CD14-positive monocyte (primary cell): ENCODE measurements around the gene RAPGEF1. TPM values are rescaled to one million over a fixed set of nuclear protein-coding genes. Genes with fewer than 3 reads are reported as not detected.

Source experiments
- DNase-seq, 3 donors: peaks; one replicate each; pipeline ENCODE4 v3.0.0-alpha.2; 2011 to 2022
- H2AFZ ChIP-seq: 2 replicates; pipeline ENCODE4 v1.6.0; 2012; ENCODE audit warnings: mild to moderate bottlenecking, low read depth, low read length, inconsistent platforms; ENCODE audit not compliant: insufficient read depth, poor library complexity, severe bottlenecking
- H3K27ac ChIP-seq, 2 donors: 1 replicate in 1 of 2; 2 replicates in 1 of 2; pipeline ENCODE4 v1.5.1; 2012 to 2013; ENCODE audit warnings: low read length in 2 of 2, control low read depth in 1 of 2, inconsistent platforms in 1 of 2, low read depth in 1 of 2, mild to moderate bottlenecking in 1 of 2
- H3K27me3 ChIP-seq, 2 donors: one replicate each; pipeline versions ENCODE4 v1.6.0 to v1.6.1; 2011 to 2013; ENCODE audit warnings: low read length in 2 of 2; ENCODE audit not compliant: control insufficient read depth in 2 of 2, insufficient read depth in 2 of 2
- H3K36me3 ChIP-seq, 2 donors: replicated peaks in 1 of 2; 1 replicate in 1 of 2; 2 replicates in 1 of 2; pipeline versions ENCODE4 v1.5.1 to v1.6.1; 2012 to 2013; ENCODE audit warnings: low read length in 2 of 2, control low read depth in 1 of 2, inconsistent platforms in 1 of 2, mild to moderate bottlenecking in 1 of 2; ENCODE audit not compliant: insufficient read depth in 2 of 2, control insufficient read depth in 1 of 2
- H3K4me1 ChIP-seq, 2 donors: 1 replicate in 1 of 2; 2 replicates in 1 of 2; pipeline versions ENCODE4 v1.5.1 to v1.6.1; 2012 to 2013; ENCODE audit warnings: low read length in 2 of 2, control low read depth in 1 of 2, inconsistent platforms in 1 of 2, mild to moderate bottlenecking in 1 of 2, moderate library complexity in 1 of 2; ENCODE audit not compliant: insufficient read depth in 2 of 2, control insufficient read depth in 1 of 2
- H3K4me2 ChIP-seq: replicated peaks from 2 replicates; pipeline ENCODE3; 2012; ENCODE audit warnings: low read length, moderate library complexity, mild to moderate bottlenecking; ENCODE audit not compliant: poor library complexity, severe bottlenecking; ENCODE audit errors: extremely low read depth
- H3K4me3 ChIP-seq, 3 experiments: fragments of 200-600 bp in 1 of 3; sonication (generic) in 1 of 3; replicated peaks in 1 of 3; 1 replicate in 2 of 3; 2 replicates in 1 of 3; pipeline ENCODE4 v1.5.1; 2011 to 2013; ENCODE audit warnings: low read length in 3 of 3, mild to moderate bottlenecking in 3 of 3, control low read depth in 2 of 3, low read depth in 2 of 3, inconsistent platforms in 1 of 3, moderate library complexity in 1 of 3
- H3K79me2 ChIP-seq: 2 replicates; pipeline ENCODE4 v1.6.0; 2012; ENCODE audit warnings: mild to moderate bottlenecking, control low read depth, inconsistent platforms, low read length, moderate library complexity; ENCODE audit not compliant: insufficient read depth
- H3K9ac ChIP-seq: 2 replicates; pipeline ENCODE4 v1.6.0; 2017; ENCODE audit warnings: low read length, mild to moderate bottlenecking; ENCODE audit not compliant: insufficient read depth, poor library complexity, severe bottlenecking
- H3K9me3 ChIP-seq, 2 donors: replicated peaks in 1 of 2; 1 replicate in 1 of 2; 2 replicates in 1 of 2; pipeline versions ENCODE4 v1.5.1 to v1.6.1; 2012 to 2013; ENCODE audit warnings: low read length in 2 of 2, control low read depth in 1 of 2; ENCODE audit not compliant: control insufficient read depth in 1 of 2, insufficient read depth in 1 of 2
- H4K20me1 ChIP-seq: 2 replicates; pipeline ENCODE4 v1.6.0; 2012; ENCODE audit warnings: mild to moderate bottlenecking, low read length, control low read depth, moderate library complexity; ENCODE audit not compliant: insufficient read depth
- H3K27ac Mint-ChIP-seq, 7 donors: one replicate each; pipeline ENCODE4 v1.8.0; 2020; ENCODE audit warnings: mild to moderate bottlenecking in 7 of 7, mixed read lengths in 7 of 7, moderate library complexity in 6 of 7, inconsistent platforms in 2 of 7
- H3K27me3 Mint-ChIP-seq, 3 donors: one replicate each; pipeline ENCODE4 v1.8.0; 2021 to 2022; ENCODE audit warnings: low read depth in 3 of 3, mild to moderate bottlenecking in 3 of 3, mixed read lengths in 3 of 3, moderate library complexity in 3 of 3, inconsistent platforms in 1 of 3
- H3K36me3 Mint-ChIP-seq, 2 donors: one replicate each; pipeline ENCODE4 v1.8.0; 2020; ENCODE audit warnings: mixed read lengths in 2 of 2, inconsistent platforms in 1 of 2, mild to moderate bottlenecking in 1 of 2
- H3K4me1 Mint-ChIP-seq: one replicate; pipeline ENCODE4 v1.8.0; 2020; ENCODE audit warnings: mild to moderate bottlenecking, mixed read lengths
- H3K4me3 Mint-ChIP-seq, 2 donors: one replicate each; pipeline ENCODE4 v1.8.0; 2020; ENCODE audit warnings: mild to moderate bottlenecking in 2 of 2, mixed read lengths in 2 of 2, moderate library complexity in 1 of 2
- H3K9me3 Mint-ChIP-seq, 7 donors: one replicate each; pipeline ENCODE4 v1.8.0; 2020 to 2022; ENCODE audit warnings: mixed read lengths in 7 of 7, mild to moderate bottlenecking in 6 of 7, moderate library complexity in 6 of 7, inconsistent platforms in 2 of 7
- WGBS: methylation state at CpG from one replicate; pipeline ENCODE4 v1.1.5; 2013; ENCODE audit warnings: missing lambda C conversion rate; ENCODE audit not compliant: insufficient coverage; 5-methylcytosine and 5-hydroxymethylcytosine counted together
- intact Hi-C, 2 donors: fragments of 100-400 bp; cut with micrococcal nuclease; formaldehyde crosslinking; loops; one replicate each; pipeline versions ENCODE4 v1.15.0 to v1.15.1; 2023
- polyA plus RNA-seq, 3 donors: library from polyadenylated mRNA; depleted of rRNA in 1 of 3; unstranded in 2 of 3; stranded (reverse) in 1 of 3; fragments of 300-500 nt in 2 of 3; fragments of >200 nt in 1 of 3; fragmentation: Illumina TruSeq in 2 of 3; gene quantifications; 1 replicate in 2 of 3; 2 replicates in 1 of 3; pipeline ENCODE4 v1.2.3, GENCODE V29; 2012 to 2021
- TF ChIP-seq, protein P1 (sequence below): fragments of 200-600 bp; IDR thresholded peaks from one replicate; pipeline ENCODE4 v1.8.0; 2022; ENCODE audit warnings: antibody characterized with exemption, mild to moderate bottlenecking

RAPGEF1 gene
- polyA plus RNA-seq, 3 donors: 1.7 to 71.7 (median 3.0) TPM

DNA sequence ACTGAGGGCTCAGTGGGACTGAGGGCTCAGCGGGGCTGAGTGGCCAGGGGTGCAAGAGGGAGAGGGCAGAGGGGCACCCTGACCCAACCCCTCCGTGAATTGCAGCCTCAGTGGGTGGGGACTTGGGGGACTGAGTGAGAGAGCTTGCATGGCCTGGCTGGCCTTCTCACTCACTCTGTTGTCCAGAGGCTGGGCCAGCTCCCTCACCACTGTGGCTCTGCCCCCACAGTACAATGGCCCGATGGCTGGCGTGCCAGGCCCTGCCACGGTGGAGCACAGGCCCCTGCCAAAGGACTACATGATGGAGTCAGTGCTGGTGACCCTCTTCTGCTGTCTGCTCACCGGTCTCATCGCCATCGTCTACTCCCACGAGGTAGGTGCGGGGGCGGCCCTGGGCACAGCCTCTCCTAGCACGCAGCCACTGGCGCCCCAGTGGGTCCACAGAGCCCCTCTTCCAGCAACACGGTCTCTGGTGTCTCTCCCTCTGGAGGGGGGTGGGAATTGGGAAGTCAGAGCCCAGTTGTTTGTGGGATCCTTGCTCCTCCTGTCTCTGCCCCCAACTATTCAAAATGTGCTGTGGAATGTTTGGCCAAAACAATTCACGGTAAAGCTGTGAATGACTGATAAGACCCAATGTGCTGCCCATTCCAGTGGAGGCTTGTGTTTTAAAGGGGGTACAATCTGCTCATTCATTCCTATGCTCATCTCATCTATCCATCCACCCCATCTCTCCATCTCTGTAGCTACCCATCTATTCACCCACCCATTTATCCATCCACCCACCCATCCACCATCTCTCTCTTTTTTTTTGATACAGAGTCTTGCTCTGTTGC lies 183.8 kb downstream of the RAPGEF1 start:
- peak overlapping the region in 2 of 7 donors; percentile 9 to 20 for H3K27ac Mint-ChIP-seq
- TF ChIP-seq, protein P1, sequence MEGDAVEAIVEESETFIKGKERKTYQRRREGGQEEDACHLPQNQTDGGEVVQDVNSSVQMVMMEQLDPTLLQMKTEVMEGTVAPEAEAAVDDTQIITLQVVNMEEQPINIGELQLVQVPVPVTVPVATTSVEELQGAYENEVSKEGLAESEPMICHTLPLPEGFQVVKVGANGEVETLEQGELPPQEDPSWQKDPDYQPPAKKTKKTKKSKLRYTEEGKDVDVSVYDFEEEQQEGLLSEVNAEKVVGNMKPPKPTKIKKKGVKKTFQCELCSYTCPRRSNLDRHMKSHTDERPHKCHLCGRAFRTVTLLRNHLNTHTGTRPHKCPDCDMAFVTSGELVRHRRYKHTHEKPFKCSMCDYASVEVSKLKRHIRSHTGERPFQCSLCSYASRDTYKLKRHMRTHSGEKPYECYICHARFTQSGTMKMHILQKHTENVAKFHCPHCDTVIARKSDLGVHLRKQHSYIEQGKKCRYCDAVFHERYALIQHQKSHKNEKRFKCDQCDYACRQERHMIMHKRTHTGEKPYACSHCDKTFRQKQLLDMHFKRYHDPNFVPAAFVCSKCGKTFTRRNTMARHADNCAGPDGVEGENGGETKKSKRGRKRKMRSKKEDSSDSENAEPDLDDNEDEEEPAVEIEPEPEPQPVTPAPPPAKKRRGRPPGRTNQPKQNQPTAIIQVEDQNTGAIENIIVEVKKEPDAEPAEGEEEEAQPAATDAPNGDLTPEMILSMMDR: no peak
- Histone ChIP-seq H3K9me3 (peaks cover 0 to 9% of the 10 kb centered on the region in 2 donors), H4K20me1 (no peaks in the 10 kb centered on the region), H3K27ac (no peak overlapping the region), H3K36me3 (no peaks in the 10 kb centered on the region), H3K79me2 (no peaks in the 10 kb centered on the region), H3K4me3 (no peak overlapping the region), H3K27me3 (peaks cover 11 to 34% of the 10 kb centered on the region in 2 donors), H2AFZ (no peak overlapping the region), H3K4me2 (no peak overlapping the region), H3K4me1 (no peaks in the 10 kb centered on the region), H3K9ac (no peak overlapping the region)
- intact Hi-C loops: no loop called here
- H3K4me3 Mint-ChIP-seq: peak overlapping the region in 1 of 2 donors; percentile 80
- peaks cover 36 to 46% (median 44%) of the 10 kb centered on the region in 3 donors for H3K27me3 Mint-ChIP-seq
- H3K36me3 Mint-ChIP-seq: no peaks in the 10 kb centered on the region
- H3K9me3 Mint-ChIP-seq: peaks cover 0 to 19% (median 10%) of the 10 kb centered on the region in 7 donors
- peaks cover 3% of the 10 kb centered on the region for H3K4me1 Mint-ChIP-seq
- 96% methylated on average over 4 of the region's 15 CpGs for WGBS
- no peak for DNase-seq

DNA sequence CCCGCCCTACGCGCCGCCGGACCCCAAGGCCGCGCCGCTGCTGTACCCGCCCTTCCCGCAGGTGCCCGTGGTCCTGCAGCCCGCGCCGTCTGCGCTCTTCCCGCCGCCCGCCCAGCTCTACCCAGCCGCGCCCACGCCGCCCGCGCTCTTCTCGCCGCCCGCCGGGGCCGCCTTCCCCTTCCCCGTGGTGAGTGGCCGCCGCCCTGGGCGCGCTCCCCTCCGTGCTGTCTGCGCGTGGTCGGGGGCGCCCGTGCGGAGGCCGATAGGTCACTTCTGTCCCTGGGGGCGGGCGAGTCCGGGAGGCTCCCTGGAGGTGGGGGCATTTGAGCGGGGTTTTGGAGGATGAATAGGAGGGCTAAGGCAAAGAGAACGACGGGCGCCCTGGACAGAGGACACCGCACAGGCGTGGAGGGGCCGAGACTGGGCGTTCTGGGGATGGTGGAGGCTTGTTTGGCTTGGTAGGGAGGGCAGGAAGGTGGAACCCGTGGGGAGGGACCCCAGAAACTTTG lies 185.0 kb downstream of the RAPGEF1 start:
- Mint-ChIP-seq H3K9me3 (peaks cover 0 to 16% (median 10%) of the 10 kb centered on the region in 7 donors), H3K4me3 (peak overlapping the region in 1 of 2 donors; percentile 80), H3K27me3 (peaks cover 40 to 51% (median 47%) of the 10 kb centered on the region in 3 donors), H3K4me1 (peaks cover 3% of the 10 kb centered on the region), H3K36me3 (no peaks in the 10 kb centered on the region), H3K27ac (no peak overlapping the region)
- no peak overlapping the region for H2AFZ ChIP-seq
- no peak overlapping the region for H3K9ac ChIP-seq
- DNase-seq: no peak
- no peak overlapping the region for H3K27ac ChIP-seq
- H3K4me1 ChIP-seq: no peaks in the 10 kb centered on the region
- H3K4me3 ChIP-seq: no peak overlapping the region
- no peaks in the 10 kb centered on the region for H4K20me1 ChIP-seq
- 24% methylated on average over 45 of the region's 54 CpGs for WGBS
- intact Hi-C loops: no loop called here
- no peaks in the 10 kb centered on the region for H3K79me2 ChIP-seq
- H3K9me3 ChIP-seq: peaks cover 0 to 9% of the 10 kb centered on the region in 2 donors
- TF ChIP-seq, protein P1: no peak
- H3K4me2 ChIP-seq: no peak overlapping the region
- peaks cover 11 to 34% of the 10 kb centered on the region in 2 donors for H3K27me3 ChIP-seq
- H3K36me3 ChIP-seq: no peaks in the 10 kb centered on the region
